Stomach smooth muscle (tissue), 2 donors: ENCODE measurements around the gene FARP1.

Experiments used
- H3K27ac ChIP-seq: one replicate; pipeline ENCODE4 v1.7.0; 2013; ENCODE audit warnings: mild to moderate bottlenecking, low read length, inconsistent platforms
- H3K27me3 ChIP-seq, 2 donors: one replicate each; pipeline ENCODE4 v1.7.0; 2013; ENCODE audit warnings: low read length in 2 of 2; ENCODE audit not compliant: insufficient read depth in 2 of 2, control insufficient read depth in 1 of 2
- H3K36me3 ChIP-seq, 2 donors: one replicate each; pipeline ENCODE4 v1.7.0; 2013; ENCODE audit warnings: low read length in 2 of 2; ENCODE audit not compliant: control insufficient read depth in 2 of 2, insufficient read depth in 2 of 2
- H3K4me1 ChIP-seq: one replicate; pipeline ENCODE4 v1.7.0; 2013; ENCODE audit warnings: low read length; ENCODE audit not compliant: control insufficient read depth, insufficient read depth
- H3K4me3 ChIP-seq, 2 donors: one replicate each; pipeline ENCODE4 v1.7.0; 2013; ENCODE audit warnings: low read length in 2 of 2
- H3K9ac ChIP-seq, 2 donors: one replicate each; pipeline ENCODE4 v1.7.0; 2013; ENCODE audit warnings: low read length in 2 of 2, mild to moderate bottlenecking in 1 of 2
- H3K9me3 ChIP-seq, 2 donors: one replicate each; pipeline ENCODE4 v1.7.0; 2013; ENCODE audit warnings: low read length in 2 of 2; ENCODE audit not compliant: control insufficient read depth in 2 of 2
- donor health status: healthy.
- donor health status: Pancreatic carcinoma.

FARP1 gene

GRCh38 chr13:98288211-98288610 lies 145.3 kb downstream of the FARP1 start:
- no peaks in the 10 kb centered on the region for H3K9me3 ChIP-seq
- no peaks in the 10 kb centered on the region for H3K27me3 ChIP-seq
- H3K4me1 ChIP-seq, result peaks cover 8% of the 10 kb centered on the region
- no peak overlapping the region for H3K4me3 ChIP-seq
- no peak overlapping the region for H3K27ac ChIP-seq
- H3K36me3 ChIP-seq, result no peaks in the 10 kb centered on the region
- H3K9ac ChIP-seq, result no peak overlapping the region

GRCh38 chr13:98289339-98289945 lies 146.5 kb downstream of the FARP1 start:
- Histone ChIP-seq H3K4me3 (no peak overlapping the region), H3K9me3 (no peaks in the 10 kb centered on the region), H3K4me1 (peaks cover 9% of the 10 kb centered on the region), H3K27me3 (no peaks in the 10 kb centered on the region), H3K36me3 (no peaks in the 10 kb centered on the region), H3K9ac (no peak overlapping the region), H3K27ac (no peak overlapping the region)

GRCh38 chr13:98290261-98290660 lies 147.4 kb downstream of the FARP1 start:
- Histone ChIP-seq H3K9me3 (no peaks in the 10 kb centered on the region), H3K4me1 (peaks cover 12% of the 10 kb centered on the region), H3K4me3 (no peak overlapping the region), H3K9ac (no peak overlapping the region), H3K36me3 (no peaks in the 10 kb centered on the region), H3K27me3 (no peaks in the 10 kb centered on the region), H3K27ac (no peak overlapping the region)

- no peak overlapping the region for H3K9ac ChIP-seq
- no peak overlapping the region for H3K4me3 ChIP-seq
- no peaks in the 10 kb centered on the region for H3K27me3 ChIP-seq
- no peaks in the 10 kb centered on the region for H3K36me3 ChIP-seq
- H3K9me3 ChIP-seq, result no peaks in the 10 kb centered on the region
- no peak overlapping the region for H3K27ac ChIP-seq
- H3K4me1 ChIP-seq, result peaks cover 18% of the 10 kb centered on the region
Observed at GRCh38 chr13:98291658-98292057, 148.8 kb downstream of the FARP1 start.

GRCh38 chr13:98293103-98293502 lies 150.2 kb downstream of the FARP1 start:
- Histone ChIP-seq H3K9ac (no peak overlapping the region), H3K4me1 (peaks cover 23% of the 10 kb centered on the region), H3K9me3 (no peaks in the 10 kb centered on the region), H3K27ac (no peak overlapping the region), H3K4me3 (no peak overlapping the region), H3K36me3 (no peaks in the 10 kb centered on the region), H3K27me3 (no peaks in the 10 kb centered on the region)

GRCh38 chr13:98293570-98294142 lies 150.8 kb downstream of the FARP1 start:
- no peaks in the 10 kb centered on the region for H3K27me3 ChIP-seq
- H3K27ac ChIP-seq, result no peak overlapping the region
- no peak overlapping the region for H3K4me3 ChIP-seq
- no peaks in the 10 kb centered on the region for H3K9me3 ChIP-seq
- no peaks in the 10 kb centered on the region for H3K36me3 ChIP-seq
- no peak overlapping the region for H3K9ac ChIP-seq
- peaks cover 23% of the 10 kb centered on the region for H3K4me1 ChIP-seq

GRCh38 chr13:98295371-98295770 lies 152.5 kb downstream of the FARP1 start:
- Histone ChIP-seq H3K9ac (no peak overlapping the region), H3K27ac (no peak overlapping the region), H3K27me3 (no peaks in the 10 kb centered on the region), H3K4me3 (no peak overlapping the region), H3K36me3 (no peaks in the 10 kb centered on the region), H3K9me3 (no peaks in the 10 kb centered on the region), H3K4me1 (peaks cover 34% of the 10 kb centered on the region)

GRCh38 chr13:98297051-98297450 lies 154.2 kb downstream of the FARP1 start:
- Histone ChIP-seq H3K27ac (no peak overlapping the region), H3K36me3 (no peaks in the 10 kb centered on the region), H3K9ac (no peak overlapping the region), H3K9me3 (no peaks in the 10 kb centered on the region), H3K27me3 (no peaks in the 10 kb centered on the region), H3K4me3 (no peak overlapping the region), H3K4me1 (peaks cover 46% of the 10 kb centered on the region)

- Histone ChIP-seq H3K9me3 (no peaks in the 10 kb centered on the region), H3K27me3 (no peaks in the 10 kb centered on the region), H3K27ac (no peak overlapping the region), H3K9ac (no peak overlapping the region), H3K4me1 (peaks cover 49% of the 10 kb centered on the region), H3K36me3 (no peaks in the 10 kb centered on the region), H3K4me3 (no peak overlapping the region)
Observed at GRCh38 chr13:98297745-98298144, 154.9 kb downstream of the FARP1 start.

GRCh38 chr13:98298599-98298998 lies 155.7 kb downstream of the FARP1 start:
- no peaks in the 10 kb centered on the region for H3K9me3 ChIP-seq
- H3K4me1 ChIP-seq, result peaks cover 43% of the 10 kb centered on the region
- no peaks in the 10 kb centered on the region for H3K27me3 ChIP-seq
- H3K36me3 ChIP-seq, result no peaks in the 10 kb centered on the region
- no peak overlapping the region for H3K9ac ChIP-seq
- H3K27ac ChIP-seq, result no peak overlapping the region
- no peak overlapping the region for H3K4me3 ChIP-seq

- Histone ChIP-seq H3K9ac (no peak overlapping the region), H3K27ac (peak overlapping the region; percentile 31)
Observed at GRCh38 chr13:98299235-98299965, 156.5 kb downstream of the FARP1 start.

More at GRCh38 chr13:98299235-98299965, 156.5 kb downstream of the FARP1 start:
- Histone ChIP-seq H3K9me3 (no peaks in the 10 kb centered on the region), H3K36me3 (no peaks in the 10 kb centered on the region), H3K4me1 (peaks cover 44% of the 10 kb centered on the region), H3K27me3 (no peaks in the 10 kb centered on the region), H3K4me3 (peak overlapping the region in 1 of 2 donors; percentile 29)
